T-helper 9 cell (primary cell): ENCODE data around the gene EIF4E1B.

Experiments
- DNase-seq: peaks from one replicate; pipeline ENCODE4 v3.0.0-alpha.2; 2020

Gene EIF4E1B

DNA sequence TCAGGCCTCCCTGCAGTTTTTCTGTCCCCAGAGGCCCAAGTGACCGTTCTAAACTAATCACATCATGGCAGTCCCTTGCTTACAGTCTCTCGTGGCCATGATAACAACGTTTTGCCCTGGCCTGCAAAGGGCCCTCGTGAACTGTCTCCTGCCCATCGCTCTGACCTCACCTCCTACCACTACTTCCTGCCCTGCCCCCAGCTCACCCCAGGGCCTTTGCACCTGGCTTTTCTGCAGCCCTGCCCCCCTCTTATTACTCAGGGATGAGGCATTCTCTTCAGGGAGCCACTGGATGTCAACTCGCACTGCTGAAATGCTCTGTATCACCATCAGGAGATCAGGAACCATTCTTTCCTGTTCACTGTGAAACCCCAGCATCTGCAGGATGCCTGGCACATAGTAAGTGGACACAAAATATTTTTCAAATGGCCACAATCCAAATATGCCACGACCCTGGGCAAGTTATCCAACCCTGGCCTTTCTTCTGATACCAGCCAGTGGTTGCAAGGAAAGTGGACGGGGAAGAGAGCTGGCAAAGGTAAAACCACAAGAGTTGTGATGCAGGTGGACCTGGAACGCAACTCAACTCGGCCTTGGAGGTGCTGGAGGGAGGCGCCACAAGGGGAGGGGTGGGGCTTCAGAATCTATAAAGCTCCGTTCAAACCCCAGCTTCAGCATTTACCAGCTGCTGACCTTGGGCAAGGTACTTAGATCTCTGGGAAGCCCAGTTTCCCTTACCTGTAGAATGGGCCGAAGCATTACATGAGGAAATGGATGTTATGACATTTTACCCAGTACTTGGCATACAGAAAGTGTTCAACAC is 1.9 kb upstream of the EIF4E1B start:
- DNase-seq = no peak

DNA sequence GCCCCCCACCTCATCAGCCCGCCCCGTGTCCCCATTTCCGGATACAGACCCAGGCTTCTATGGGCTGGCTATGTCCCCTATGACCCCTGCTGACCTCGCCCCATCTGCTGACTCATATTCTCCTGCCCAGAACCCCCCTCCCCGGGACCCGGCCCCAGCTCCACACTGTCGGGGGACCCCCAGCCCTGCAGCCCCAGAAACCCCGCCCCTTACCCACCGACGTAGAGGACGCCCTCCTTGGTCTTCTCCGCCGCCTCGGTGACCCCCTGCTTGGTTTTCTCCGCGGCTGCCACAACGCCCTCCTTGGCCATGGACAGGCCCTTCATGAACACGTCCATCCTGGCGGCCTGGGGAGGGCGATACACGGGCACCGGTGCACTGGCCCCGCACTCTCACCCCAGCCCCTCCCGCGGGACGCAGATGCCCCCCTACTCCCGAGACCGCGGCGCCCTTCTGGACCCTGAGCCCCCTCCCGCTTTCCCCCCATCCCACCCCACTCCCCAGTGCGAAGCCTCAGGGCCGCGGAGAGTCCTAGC is 1.1 kb upstream of the EIF4E1B start:
- DNase-seq = no peak

DNA sequence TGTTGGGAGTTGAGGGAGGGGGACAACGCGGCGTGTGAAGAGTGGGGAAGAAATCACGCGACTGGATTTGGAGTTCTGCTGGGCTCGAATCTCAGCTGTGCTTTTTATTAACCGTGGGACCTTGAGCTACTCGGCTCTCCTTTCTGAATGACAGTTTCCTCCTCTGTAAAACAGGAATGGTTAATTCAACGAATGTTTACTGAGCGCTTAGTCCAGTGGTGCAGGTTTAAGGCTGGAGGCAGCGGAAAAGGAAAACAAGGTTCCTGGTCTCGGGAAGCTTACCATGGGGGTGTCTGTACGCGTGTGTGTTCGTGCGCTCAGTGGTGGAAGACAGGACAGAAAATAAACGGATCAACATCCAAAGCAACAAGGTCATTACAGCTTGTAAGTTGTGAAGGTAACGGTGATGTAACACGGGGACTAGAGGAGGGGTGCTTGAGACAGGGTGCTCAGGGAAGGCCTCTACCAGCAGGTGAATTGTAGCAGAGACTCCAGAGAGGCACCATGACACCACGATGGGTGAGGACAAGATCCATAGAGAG is 277 bp downstream of the EIF4E1B start:
- no peak for DNase-seq

DNA sequence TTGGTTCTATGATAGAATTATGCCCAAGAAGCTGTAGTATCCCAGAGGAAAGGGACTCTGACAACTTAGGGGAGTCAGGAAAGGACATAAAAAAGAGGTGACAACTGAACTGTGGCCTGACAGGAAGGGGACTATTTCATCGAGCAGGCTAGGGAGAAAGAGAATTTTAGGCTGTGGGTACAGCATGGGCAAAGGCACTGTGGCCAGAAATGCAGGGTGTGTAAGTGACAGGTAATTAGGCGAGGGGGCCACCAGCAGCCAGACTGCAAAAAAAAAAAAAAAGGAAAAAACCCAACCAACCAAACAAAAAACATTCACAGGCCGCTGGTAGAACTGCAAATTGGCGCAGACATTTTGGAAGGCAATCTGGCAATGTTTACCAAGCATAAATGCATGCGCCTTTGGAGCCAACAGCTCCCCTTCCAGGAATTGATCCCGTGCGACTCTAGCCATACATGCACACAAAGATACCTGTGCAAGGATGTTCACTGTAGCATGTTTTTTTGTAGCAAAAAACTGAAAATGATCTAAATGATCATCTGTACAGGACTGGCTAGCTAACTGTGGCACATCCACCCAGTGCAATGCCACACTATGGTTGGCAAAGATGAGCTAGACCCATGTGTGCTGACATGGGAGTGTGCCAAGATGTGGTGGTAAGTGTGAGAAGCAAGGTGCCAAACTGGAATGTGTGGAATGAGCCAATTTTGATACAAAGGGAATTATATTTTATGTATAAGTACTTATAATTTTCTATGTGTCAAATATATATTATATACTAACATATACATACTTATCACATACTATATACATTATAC is 1.1 kb downstream of the EIF4E1B start:
- DNase-seq = no peak

DNA sequence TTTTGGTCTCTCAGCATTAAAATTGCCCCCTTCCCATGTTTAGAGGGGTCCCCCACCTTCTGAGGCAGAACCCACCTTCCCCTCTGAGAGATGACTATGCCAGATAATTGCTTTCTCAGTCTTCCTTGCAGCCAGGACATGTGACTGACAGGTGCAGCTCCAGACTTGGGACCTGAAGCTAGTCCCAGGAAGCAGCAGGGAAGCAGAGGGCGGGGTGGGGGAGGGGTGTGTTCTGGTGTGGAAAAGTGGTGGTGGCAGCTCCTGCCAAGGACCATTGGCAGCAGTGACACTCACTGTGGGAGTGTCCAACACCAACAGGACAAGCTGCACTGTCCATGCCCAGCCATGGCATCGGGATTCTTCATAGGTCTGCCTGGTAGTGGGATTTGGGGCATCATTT is 2.3 kb downstream of the EIF4E1B start:
- DNase-seq = no peak

DNA sequence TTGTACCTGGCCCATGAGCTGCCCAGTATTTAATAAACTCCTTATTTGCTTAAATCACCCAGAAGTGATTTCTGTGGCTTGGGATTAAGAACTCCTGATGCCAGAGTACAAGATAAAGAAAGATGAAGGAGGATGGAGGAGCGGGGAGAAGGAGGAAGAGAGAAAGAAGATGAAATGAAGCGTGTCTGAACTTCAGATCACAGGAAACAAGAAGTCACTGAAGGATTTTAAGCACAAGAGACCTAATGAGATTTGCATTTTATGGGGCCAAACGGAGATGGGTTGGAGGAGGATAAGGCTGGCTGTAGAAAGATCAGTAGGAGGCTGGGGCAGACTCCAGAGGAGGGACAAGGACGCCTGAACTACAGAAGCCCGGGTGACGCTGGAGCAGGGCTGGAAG is 3.1 kb downstream of the EIF4E1B start:
- no peak for DNase-seq

DNA sequence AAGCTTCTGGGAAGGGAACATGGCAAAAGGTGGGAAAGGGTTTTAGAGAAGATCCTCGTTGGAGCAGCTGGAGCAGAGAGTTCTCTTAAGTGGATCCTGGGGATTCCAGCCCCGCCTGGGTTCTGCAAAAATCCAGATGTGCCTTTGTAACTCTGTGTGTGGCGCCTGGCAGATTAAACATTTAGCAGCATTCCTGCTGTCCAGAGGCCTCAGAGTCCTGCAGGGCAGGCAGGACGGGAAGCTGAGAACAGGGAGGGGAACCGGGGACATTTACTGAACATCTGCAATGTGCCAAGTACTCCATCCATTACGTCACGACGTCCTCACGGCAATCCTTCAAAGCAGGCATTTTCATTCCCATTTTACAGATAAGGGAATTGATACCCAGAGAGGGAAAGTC is 6.0 kb downstream of the EIF4E1B start:
- no peak for DNase-seq

DNA sequence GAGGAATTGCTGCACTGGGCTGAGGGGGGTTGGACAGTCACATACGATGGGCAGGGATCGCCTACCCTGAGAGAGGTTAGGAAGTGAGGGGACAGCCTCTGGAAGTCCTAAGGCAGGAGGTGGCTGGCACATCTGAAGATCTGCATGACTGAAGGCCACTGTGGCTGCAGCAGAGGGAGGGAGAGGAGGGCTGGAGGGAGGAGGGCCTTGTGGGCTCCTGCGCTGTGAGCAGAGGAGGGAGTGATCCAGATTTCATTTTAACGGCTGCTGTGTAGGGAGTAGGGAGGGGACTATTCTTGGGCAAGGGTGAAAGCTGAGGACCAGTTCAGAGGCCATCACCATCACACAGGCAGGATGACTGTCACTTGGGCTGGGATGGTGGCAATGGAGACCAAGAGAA is 7.1 kb downstream of the EIF4E1B start:
- DNase-seq = no peak

DNA sequence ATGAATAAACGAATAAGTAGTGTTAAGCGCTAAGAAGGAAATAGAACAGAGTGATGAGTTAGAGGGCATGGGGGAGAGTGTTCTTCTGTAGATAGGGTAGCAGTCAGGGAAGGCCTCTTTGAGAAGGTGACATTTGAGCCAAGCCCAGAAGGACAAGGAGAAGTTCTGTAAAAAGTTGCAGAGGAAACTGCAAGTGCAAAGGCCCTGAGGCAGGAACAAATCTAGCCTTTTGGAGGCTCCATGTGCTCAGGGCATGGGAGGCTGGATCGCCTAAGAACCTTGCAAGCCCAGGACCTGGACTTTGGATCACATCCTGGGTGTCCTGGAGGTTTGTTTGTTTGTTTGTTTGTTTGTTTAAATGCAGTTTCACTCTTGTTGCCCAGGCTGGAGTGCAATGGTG is 8.0 kb downstream of the EIF4E1B start:
- DNase-seq = no peak

DNA sequence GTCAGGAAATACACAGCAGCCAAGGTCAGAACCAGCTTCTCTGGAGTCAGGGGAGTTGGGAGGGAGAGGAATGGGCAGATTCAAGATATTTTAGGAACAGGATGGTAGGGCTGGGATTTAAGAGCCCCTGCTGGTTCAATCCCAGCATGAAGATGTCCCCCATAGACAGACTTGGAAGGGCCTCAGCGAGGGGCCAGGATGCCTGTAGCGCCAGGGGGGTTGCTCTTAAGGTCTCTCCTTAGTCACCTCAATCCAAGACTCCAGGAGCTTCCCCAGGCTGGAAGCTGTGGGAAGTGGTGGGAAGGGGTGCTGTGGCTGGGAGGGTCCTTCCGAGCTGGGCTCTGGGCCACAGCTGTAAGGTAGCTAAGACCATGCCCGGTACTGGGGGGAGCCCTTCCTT is 8.7 kb downstream of the EIF4E1B start:
- DNase-seq = no peak

DNA sequence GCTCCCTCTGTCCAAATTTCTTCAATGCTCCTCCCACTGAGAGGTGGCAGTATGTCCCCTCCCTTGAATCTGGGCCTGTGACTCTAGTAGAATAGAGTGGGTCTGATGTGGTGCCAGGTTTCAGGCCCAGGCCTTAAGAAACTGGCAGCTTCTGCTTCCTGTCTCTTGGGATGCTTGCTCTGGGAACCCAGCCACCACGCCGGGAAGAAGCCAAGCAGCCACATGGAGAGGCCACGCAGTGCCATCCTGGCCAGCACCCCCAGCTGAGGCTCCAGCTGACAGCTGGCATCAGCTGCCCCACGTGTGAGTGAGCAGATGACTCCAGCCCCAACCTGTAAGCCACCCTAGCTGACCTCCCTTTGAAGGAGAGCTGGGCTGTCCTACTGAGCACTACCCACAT is 9.5 kb downstream of the EIF4E1B start:
- no peak for DNase-seq

DNA sequence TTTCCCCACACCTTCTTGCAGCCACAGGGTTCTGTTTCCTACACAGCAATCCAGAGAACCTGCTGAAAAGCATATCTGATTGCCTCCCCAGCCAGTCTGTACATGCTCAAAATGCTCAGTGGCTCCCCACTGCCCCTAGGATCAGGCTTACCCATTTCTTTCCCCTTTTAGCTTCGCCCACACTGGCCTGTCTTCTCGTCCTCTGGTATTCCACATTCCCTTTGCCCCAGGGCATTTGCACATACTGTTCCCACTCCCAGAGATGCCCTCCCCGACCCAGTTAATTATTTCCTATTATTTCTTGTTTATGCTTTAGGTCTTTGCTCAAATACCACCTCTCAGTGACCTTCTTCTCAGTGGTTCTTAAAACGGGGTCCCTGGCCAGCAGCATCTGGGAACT is 10.1 kb downstream of the EIF4E1B start:
- DNase-seq = no peak

DNA sequence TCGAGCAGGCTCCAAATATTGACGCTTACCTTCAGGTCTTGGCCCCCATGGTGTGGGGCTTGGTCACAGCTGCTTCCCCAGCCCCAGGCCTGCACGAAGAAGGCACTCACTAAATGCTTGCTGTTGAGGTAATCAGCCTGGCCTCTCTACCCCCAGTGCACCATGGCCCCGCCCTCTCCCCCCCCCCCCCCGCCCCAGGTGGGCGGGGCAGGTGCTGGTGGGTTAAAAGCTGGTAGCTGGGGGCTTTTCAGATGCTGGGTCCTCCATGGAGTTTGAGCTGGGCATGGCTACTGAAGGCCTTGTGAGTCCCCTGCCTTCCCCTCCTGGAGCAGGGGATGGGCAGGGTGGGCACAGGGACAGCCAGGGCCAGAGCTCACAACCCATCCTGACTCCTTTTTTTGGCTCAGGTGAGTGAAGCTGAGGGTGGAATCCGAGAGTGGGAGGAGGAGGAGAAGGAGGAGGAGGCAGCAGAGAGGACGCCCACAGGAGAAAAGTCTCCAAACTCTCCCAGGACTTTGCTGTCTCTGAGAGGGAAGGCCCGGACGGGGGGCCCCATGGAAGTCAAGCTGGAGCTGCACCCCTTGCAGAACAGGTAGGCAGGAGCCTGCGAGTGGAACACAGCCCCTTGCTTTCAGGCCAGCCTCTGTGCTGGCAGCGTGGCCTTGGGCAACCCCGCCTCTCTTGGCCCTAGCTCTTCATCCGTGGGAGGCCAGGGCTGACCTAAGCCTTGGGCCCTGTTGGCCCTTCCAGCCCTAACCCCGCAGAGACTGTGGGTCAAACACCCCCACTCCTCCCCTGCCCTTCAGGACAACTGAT is 12.4 kb downstream of the EIF4E1B start:
- DNase-seq = no peak

DNA sequence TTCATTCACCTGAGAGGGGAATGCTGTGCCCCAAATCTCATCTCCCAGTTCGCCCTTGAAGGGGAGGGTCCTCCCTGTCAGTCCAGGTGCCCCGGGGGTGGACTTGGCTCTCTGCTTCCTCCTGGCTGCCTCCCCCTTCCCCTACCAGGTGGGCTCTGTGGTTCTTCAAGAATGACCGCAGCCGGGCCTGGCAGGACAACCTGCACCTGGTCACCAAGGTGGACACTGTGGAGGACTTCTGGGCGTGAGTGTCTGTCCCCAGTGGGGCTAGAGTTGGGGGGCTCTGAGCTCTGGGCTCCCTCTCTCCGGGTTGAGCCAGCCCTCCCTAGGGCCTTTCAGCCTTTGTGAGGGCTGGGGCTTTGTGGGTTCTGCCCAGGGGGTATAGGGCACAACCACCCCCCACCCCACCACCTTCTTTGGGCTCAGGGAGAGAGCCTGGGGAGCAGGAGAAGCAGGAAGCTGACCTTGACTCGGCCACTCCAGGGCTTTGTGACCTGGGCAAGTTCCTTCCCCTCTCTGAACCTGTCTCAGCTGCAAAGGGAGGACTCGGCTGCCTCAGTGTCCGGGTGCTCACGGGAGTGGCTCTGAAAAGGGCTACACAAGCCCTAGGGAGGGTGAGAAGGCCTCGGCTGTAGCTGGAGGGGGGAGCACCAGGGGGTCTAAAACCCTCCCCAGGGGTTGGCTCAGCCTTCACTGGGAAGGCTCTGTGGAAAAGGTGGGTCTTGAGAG is 13.2 kb downstream of the EIF4E1B start:
- DNase-seq = no peak

DNA sequence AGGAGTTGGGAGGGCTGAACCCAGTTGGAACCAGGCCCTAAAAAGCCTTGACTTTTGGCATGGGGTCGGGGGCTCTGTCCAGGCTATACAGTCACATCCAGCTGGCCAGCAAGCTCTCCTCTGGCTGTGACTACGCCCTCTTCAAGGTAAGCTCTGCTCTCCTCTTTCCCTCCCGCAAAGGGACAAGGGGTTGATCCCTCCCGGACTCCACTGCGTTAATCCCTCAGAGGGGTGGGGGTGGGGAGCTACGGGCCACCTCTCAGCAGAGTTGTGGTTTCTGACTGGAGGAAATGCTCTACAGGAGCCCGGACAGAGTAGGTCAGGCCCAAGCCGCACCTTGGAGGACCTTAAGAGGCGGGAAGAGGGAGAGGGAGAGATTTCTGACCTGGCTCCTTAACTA is 13.8 kb downstream of the EIF4E1B start:
- no peak for DNase-seq

DNA sequence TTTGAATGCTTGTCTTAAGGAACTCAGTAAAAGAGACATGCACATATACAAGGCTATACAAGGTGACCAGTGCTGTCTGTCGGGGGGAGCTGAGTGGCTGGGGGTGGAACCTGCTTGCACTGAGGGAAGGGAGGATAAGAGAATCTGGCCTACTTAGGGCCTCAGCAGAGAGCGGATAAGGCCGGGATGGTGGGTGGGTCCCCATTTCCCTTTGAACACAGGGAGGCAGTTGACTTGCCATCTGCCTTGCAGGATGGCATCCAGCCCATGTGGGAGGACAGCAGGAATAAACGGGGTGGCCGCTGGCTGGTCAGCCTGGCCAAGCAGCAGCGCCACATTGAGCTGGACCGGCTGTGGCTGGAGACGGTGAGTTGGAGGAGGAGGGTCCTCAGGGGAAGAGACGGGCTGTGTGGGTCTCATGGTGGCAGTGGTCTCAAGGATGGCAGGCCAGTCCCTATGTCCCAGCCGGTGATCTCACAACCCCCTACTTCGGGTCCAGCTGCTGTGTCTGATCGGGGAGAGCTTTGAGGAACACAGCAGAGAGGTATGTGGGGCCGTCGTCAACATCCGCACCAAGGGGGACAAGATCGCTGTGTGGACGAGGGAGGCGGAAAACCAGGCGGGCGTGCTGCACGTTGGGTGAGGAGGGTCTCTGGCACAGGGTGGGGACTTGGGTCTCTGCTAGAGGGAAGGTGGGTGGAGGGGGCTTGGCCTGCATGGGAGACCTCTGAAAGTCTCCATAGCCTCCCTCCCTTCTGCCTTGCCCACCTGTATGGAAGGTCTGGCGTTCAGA is 14.6 kb downstream of the EIF4E1B start:
- DNase-seq = no peak

DNA sequence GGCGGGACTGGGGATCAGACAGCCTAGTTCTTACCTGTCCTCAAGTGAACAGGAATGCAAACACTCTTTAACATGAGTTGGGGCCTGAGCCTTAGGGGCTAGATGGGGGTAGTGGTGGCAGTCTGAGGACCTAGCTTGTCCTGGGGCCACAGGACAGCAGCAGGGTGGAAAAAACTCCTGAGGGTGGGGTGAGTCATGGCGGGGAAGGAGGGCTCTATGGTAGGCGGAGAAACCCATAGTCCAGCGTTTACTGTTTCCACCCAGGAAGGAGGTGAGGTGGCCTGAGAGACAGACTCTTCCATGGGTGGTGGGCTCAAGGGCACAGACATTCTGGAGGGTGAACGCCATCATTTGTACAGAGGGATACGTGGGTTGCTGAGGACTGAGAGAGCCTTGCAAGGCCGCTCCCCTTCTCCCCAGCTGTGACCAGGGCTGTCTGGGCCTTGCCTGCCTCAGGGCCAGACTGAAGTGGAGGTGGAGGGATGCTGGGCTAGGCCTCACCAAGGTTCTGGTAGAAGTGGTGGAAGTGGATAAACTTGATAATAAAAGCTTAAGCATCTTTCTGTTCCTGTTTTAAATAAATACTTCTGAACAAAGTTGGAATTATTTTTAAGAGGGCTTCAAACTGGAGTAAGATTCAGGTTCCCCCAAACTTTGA is 15.7 kb downstream of the EIF4E1B start:
- DNase-seq = no peak

DNA sequence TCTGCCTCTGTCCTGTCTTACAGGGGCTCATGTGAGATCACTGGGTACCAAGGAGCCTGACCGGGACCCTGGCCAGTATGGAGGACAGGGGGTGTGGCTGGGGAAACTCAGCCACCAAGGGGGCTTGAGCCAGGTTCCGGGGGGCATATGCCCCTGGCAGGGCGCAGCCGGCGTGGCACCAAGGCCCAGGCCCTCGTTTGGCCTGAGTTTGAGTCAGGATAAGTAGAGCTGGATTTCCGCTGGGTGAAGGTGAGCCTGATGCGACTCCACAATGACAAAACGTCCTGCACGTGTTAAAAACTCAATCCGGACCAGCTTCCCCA is 16.2 kb downstream of the EIF4E1B start:
- no peak for DNase-seq

DNA sequence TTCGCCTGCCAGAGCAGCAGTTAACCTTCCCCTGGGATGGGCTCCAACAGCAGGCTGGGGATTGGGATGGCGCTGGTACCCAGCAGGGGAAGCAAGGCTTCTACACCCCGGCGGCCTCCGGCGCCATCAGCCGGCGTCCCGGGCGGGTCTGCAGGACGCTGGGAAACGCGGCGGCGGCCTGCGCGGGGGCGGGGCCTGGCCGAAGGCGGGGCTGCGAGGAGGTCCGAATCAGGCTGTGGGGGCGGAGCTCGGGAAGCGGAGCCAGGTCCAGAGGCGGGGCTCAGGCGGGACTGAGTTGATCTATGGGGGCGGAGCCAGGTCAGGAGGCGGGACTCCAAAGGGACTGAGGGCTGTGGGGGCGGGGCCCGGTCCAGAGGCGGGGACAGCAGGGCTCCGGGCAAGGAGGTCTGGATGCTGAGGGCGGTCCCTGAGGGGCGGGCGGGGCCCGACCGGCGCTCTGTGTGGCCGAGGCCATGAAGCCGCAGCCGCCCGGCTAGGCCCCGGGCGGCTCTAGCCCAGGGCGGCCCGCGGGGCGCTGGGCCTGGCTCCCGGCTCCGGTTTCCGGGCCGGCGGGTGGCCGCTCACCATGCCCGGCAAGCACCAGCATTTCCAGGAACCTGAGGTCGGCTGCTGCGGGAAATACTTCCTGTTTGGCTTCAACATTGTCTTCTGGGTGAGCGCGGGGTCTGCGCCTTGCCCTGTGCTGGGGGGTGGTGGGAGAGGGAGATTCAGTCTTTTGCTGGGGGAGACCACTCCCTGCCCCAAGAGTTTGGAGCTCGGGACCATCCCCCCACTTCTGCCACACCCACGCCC is 16.8 kb downstream of the EIF4E1B start, which contains the start of gene TSPAN17:
TSPAN17 (plus strand) TSS at position 455 of the 813 bp plus-strand sequence; CDS start at position 587, 132 bp downstream.
- DNase-seq = peak; percentile 98
